ENCODE measurements around the gene CCT6B.
"Not testable (repeated sequence)": the region's sequence is repeated elsewhere in the genome, so short reads cannot be mapped to it uniquely, and the experiment has no call there.

The CCT6B gene

DNA sequence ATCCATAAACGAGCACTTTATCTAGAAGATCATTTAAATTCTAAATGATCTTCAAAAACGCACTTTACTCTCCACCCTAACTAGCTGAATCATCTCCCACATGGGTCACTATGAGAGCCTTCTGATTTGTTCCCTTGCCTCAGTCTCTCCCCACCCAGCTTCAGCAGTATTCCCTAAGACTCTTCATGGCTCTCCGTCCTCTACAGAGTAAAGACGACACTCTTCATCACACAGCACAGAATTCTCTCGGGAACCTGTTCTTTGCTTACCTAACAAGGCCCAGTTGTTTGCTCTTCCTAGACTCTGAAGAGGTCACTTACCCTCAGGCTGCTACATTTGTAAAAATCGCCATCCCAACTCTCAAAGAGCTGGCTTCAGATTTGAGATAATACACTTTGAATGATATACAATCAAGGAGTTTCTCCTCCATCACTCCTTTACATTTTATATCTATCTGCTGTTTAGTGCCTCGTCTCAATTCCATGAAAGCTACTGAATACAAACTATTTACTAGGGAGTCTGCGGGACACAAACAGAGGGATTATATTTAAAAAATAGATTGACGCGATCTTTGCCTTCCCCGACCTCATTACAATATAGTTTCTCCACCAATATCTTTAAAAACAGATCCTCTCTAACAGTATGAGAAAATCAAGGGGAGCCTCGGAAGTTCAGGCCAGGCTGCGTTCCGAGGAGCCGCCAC is 18.5 kb upstream of the CCT6B start:
- DNase-seq (ENCODE audit: insufficient read length, low spot score) (no peak), FAIRE-seq (no peak)
- TF ChIP-seq, protein P1, sequence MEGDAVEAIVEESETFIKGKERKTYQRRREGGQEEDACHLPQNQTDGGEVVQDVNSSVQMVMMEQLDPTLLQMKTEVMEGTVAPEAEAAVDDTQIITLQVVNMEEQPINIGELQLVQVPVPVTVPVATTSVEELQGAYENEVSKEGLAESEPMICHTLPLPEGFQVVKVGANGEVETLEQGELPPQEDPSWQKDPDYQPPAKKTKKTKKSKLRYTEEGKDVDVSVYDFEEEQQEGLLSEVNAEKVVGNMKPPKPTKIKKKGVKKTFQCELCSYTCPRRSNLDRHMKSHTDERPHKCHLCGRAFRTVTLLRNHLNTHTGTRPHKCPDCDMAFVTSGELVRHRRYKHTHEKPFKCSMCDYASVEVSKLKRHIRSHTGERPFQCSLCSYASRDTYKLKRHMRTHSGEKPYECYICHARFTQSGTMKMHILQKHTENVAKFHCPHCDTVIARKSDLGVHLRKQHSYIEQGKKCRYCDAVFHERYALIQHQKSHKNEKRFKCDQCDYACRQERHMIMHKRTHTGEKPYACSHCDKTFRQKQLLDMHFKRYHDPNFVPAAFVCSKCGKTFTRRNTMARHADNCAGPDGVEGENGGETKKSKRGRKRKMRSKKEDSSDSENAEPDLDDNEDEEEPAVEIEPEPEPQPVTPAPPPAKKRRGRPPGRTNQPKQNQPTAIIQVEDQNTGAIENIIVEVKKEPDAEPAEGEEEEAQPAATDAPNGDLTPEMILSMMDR (IDR thresholded peaks at IDR 0.05; ENCODE audit: insufficient read depth, missing control alignments) = no peak

DNA sequence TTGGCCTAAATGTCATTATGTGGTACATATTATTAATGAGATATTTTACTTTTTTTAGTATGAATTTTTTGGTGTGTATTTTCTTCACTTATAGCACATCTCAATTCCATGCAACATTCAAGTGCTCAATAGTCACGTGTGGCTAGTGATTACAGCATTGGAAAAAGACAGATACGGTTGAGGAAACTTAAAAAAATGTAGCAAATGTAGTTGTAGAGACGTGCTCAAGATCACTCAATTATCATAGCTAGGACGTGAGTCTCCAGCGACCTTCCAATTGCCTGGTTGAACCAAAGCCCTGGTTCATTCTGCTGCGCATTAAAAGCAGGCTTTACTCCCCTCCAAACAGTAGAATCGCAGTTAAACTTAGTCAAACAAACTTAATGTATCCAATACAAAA is 17.9 kb upstream of the CCT6B start:
- no peak for DNase-seq (ENCODE audit: insufficient read length, low spot score)
- FAIRE-seq = no peak
- TF ChIP-seq, protein P1 (IDR thresholded peaks at IDR 0.05; ENCODE audit: insufficient read depth, missing control alignments) = no peak

DNA sequence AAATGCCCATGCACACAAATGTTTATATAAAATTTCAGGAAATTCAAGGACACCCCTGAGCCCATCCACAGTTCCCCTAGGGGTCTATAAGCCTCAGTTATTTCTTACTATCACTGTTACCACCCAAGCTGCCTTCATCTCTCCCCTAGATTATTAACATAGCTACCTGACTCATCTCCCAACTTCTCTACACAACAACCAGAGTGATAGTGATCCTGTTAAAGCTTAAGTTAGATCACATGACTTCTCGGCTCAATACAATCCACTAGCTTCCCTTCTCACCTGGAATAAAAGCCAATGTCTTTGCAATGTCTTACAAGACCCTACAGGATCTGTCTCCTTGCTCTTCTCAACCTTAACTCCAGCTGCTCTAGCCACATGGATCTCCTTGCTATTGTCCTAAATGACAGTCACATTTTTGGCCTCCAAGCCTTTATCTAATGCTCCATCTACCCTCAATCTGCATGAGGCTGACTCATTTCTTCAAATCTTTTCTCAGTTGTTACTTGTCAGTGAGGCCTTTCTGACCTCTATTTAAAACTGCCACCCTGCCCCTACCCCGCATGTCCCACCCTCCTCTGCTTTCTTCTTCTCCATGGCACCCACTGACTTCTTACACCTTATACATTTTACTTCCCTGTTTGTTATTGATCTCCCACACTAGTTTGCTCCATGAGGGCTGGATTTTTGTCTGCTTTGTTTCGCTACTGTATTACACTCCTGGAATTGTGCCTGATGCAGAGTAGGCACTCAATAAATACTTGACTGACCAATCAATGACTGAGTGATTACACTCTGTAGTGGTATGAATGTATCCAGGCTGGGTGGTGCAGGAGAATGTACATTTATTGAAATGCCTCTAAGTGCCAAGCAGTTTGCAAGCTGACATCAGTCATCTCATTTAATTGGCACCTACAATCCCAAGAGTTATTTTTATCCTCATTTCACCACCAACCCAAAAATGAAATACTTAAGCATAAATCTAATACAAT is 13.8 kb upstream of the CCT6B start:
- no peak for FAIRE-seq
- DNase-seq (ENCODE audit: insufficient read length, low spot score) = no peak
- TF ChIP-seq, protein P1 (IDR thresholded peaks at IDR 0.05; ENCODE audit: insufficient read depth, missing control alignments) = no peak

DNA sequence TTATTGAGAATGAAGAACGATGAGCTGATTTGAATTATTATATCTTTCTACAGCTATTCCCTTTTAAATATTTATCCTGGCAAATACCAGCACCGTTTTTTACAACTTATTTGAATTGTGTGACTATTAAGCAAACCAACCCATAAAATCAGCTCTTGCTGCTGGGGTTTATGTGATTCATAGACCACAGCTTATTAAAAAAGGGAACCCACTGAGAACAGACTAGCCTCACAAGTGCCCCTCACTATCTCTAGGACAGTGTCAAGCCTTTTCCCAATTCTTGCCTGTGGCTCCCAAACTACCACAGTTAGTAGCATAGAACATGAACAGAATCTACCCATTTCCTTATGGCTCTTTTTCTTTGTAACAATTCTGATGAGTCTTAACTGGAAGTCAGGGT is 12.9 kb upstream of the CCT6B start:
- DNase-seq (ENCODE audit: insufficient read length, low spot score) = no peak
- no peak for FAIRE-seq
- TF ChIP-seq, protein P1 (IDR thresholded peaks at IDR 0.05; ENCODE audit: insufficient read depth, missing control alignments) = no peak

DNA sequence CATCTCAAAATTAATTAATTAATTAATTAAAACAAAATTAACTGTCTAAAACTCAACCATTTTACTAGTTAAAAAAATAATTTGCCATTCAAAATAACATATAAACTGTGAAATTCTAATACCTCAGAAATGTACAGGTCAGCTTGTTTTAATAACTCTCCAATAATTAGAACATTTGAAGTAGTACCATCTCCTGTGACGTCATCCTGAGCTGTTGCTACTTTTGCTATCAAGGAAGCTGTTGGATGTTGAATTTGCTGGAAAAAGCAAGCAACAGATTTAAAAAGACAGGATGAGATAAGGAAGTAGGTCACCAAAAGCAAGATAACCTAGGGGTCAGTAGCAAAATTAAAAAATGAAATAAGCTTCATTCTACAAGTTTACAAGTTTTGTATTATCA is 2.8 kb downstream of the CCT6B start:
- FAIRE-seq = no peak
- TF ChIP-seq, protein P1 (IDR thresholded peaks at IDR 0.05; ENCODE audit: insufficient read depth, missing control alignments) = no peak

DNA sequence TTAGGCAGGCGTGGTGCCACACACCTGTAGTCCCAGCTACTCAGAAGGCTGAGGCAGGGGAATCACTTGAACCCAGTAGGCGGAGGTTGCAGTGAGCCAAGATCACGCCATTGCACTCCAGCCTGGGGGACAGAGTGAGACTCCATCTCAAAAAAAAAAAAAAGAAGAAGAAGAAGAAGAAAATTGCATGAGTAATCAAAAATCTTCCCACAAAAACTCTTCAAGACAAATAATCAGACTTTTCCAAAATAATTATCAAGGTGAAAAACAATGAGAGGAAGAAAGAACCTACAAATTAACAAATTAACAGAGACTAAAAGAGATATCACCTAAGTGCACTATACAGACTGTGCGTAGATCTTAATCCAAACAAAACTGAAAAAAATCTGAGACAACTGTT is 10.5 kb downstream of the CCT6B start:
- DNase-seq (ENCODE audit: insufficient read length, low spot score); FAIRE-seq: not testable (repeated sequence)

More for the DNA sequence above, 2.8 kb downstream of the CCT6B start:
- no peak for DNase-seq (ENCODE audit: insufficient read length, low spot score)

DNA sequence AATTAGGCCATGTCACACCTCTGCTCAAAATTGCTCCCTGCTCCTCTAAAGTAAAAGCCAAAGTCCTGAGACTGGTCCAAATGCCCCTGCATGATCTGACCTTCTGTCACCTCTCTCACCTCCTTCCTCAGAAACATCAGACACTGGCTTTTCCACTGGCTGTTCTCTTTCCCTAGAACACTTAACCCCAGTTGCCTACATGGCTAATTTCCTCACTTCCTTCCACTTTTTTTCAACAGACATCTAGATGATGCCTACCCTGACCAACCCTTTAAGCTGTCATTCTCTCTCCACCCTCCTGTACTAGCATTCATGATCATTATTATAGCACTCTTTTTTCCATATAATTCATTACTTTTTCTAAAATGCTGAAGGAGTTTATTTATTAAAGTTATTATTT is 31.0 kb downstream of the CCT6B start:
- TF ChIP-seq, protein P1 (IDR thresholded peaks at IDR 0.05; ENCODE audit: insufficient read depth, missing control alignments) = no peak
- DNase-seq (ENCODE audit: insufficient read length, low spot score) (no peak), FAIRE-seq (no peak)

Data from D721Med (cell line).